ENCODE results near the gene CGN.
"Not testable (repeated sequence)": the region's sequence is repeated elsewhere in the genome, so short reads cannot be mapped to it uniquely, and the experiment has no call there.

CGN gene

DNA sequence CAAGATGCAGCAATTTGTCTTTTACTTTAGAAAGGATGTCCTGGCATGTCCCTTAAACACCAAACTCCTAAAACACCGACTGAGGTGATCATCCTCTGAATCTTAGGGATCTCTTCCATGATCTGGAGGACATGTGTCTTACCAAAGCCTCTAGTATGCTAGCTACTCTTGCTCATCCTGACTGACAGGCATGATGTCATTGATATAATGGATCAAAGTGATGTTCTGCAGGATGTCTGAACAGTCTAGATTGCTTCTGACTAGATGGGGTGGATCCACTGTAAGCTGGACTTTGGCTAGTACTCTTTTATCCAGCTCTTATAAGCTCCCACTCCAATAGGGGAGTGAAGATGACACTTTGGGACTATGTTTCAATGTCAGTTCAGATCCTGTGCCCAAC is 11.3 kb upstream of the CGN start:
- DNase-seq, result no peak

DNA sequence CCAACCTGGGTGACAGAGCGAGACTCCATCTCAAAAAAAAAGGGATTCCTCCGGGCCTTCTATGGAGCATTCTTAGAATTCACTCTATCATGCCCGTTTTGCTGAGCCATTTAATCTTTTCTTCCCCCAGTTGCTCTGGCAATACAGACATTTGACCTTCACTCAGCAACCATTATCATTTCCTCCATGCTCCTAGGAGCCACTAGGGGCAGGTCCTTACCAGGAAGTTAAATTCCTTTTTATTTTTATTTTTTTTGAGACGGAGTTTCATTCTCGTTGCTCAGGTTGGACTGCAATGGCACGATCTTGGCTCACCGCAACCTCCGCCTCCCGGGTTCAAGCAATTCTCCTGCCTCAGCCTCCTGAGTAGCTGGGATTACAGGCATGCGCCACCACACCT is 9.7 kb upstream of the CGN start:
- DNase-seq, result no peak

GRCh38 chr1:151502035-151502700 is 9.0 kb upstream of the CGN start:
- no peak for DNase-seq

GRCh38 chr1:151502859-151503780 is 8.1 kb upstream of the CGN start:
- no peak for DNase-seq

GRCh38 chr1:151504252-151504651 is 6.9 kb upstream of the CGN start:
- DNase-seq, result no peak

GRCh38 chr1:151504759-151505158 is 6.4 kb upstream of the CGN start:
- DNase-seq, result no peak

DNA sequence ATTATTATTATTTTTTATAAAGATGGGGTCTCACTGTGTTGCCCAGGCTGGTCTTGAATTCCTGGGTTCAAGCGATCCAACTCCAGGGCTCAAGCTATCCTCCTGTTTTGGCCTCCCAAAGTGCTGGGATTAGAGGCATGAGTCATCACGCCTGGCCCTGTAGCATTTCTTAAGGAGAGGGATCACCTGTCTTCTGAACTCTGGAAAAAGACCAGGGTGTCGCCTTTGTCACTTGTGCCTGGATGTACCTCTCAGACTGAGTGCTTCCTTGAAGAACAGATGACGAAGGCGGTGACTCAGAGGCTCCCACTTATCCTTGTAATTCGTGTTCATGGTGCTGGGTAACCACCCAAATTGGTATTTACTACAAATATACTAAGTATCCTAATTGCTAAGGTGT is 2.4 kb upstream of the CGN start:
- DNase-seq, result no peak

GRCh38 chr1:151509350-151510019 is 1.7 kb upstream of the CGN start:
- DNase-seq, result no peak

DNA sequence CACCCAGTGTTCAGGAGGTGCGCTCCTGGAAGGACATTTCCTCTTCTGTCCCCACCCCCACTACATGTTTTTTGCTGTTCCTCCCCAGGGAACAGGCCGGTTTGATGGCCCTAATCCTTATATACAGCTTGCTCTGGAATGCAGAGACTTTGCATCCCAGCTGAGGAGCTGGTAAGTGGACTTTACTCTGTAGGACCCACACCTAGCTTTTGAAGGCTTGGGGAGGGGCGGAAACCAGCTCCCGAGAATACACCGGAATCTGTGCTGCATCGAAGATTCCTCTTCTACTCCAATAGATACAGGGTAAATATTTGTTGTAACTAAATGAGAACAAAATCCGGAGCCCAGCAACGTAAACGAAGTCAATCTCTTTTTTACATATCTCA is 1.2 kb upstream of the CGN start:
- no peak for DNase-seq

GRCh38 chr1:151510614-151510956 is 602 bp upstream of the CGN start:
- no peak for DNase-seq

DNA sequence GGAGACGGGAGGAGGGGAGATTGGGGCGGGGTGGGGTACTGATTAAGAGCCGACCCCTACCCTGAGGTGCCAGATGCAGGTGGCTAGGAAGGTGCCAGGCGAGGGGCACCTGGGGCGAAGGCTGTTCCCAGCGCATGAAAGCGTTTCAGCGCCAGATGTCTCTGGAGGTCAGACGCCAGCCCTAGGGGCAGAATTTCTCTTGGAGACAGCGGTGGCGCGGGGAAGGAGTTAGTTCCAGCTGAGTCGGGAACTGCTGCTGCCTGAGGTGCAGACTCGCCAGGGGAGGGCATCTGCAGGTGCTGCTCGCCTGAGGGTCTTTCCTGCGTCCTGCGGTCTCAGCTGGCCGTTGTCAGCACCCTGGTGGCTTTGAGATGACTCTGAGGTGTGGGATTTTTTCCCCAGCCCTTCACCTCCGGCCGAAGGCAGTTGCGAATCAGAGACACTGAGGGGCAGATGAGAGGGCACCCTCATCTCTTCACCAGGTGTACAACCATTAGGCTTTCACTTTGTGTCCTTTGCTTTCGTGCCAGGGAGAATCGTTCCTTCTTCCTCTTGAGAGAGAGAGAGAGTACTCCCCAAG is 539 bp downstream of the CGN start:
- DNase-seq, result peak; percentile 5 to 17

GRCh38 chr1:151512326-151512725 is 1.1 kb downstream of the CGN start:
- DNase-seq, result no peak

GRCh38 chr1:151512801-151513625 is 1.8 kb downstream of the CGN start:
- peak in 1 of 2 donors; percentile 4 for DNase-seq

DNA sequence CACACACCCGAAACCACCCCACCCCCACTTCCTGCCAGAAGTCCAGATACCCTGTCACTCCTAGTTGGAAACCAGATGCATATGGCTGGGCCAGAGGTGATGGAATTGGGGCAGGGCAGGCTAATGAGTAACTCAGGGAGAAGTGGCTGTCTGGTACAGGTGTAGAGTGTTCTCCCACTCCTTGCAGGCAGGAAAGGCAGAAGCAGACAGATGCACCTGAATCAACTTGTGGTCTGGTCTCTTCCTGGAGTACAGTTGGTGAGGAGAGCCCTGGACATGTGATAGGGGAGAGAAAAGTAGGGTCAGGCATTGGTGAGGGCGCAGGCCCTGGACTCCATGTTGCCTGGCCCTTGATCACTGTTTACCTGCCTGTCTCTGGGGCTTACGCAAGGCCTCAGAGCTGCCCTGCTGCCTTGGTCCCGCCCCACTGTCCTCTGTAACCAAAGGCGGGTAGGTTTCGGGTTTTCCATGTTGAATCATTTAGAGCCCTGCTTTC is 2.5 kb downstream of the CGN start:
- no peak for DNase-seq

GRCh38 chr1:151514366-151514765 is 3.2 kb downstream of the CGN start:
- no peak for DNase-seq

DNA sequence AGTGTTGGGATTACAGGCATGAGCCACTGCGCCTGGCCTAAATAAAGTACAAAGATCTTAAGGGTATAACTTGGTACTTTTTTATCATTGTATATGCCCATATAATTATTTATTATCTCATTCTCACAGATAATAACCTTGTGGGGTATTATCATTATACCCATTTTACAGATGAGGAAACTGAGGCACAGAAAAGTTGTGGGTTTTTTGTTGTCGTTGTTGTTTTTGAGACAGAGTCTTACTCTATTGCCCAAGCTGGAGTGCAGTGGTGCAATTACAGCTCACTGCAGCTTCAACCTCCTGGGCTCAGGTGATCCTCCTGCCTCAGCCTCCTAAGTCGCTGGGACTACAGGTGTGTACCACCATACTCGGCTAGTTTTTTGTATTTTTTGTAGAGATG is 4.1 kb downstream of the CGN start:
- no peak for DNase-seq

DNA sequence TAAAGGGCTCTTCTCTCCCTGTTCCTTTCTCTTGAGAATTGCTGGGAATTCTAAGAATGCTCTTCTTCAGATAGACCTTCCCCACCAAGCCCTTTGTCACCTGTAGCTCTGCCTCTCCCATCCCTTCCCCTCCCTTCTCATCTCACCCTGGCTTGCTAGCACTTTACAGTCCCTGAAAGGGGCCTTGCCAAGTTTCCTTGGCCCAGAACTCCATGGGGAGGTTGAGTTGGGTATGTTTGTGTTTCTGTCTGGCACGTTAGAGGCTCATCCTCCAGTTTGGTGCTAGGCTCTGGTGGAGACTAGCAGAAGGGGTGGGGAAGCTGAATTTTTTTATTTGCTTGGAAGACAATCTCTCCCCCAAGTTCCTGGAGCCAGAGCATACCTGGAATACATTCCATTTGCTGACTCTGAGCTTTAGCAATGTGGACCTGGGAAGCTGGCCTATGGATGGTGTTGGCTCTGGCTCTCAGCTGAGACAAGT is 4.9 kb downstream of the CGN start:
- DNase-seq, result no peak

GRCh38 chr1:151518431-151518830 is 7.2 kb downstream of the CGN start:
- no peak for DNase-seq

- no peak for DNase-seq
Observed at GRCh38 chr1:151518936-151519335, 7.7 kb downstream of the CGN start.

DNA sequence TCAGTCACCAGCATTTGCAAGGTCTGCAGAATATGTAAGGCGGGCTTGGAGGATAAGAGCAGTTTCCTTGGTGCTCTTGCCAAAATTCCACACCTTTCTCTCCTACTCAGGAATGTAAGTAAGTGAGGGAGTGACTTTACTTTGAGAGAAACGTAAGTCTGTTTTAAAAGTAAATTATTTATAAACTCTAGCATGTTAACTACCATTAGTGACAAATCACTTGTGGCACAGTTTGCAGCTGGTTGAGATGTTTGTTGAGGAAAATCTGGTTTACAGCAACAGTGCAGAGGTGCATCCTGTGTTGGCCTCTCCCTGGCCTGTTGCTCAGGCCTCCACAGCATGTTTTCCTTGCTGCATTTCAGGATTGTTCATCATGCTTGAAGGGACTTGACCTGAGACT is 8.5 kb downstream of the CGN start:
- DNase-seq, result no peak

GRCh38 chr1:151520359-151520758 is 9.2 kb downstream of the CGN start:
- no peak for DNase-seq

- not testable (repeated sequence) for DNase-seq
Observed at GRCh38 chr1:151522427-151522826, 11.2 kb downstream of the CGN start.

All from inflammatory macrophage (primary cell).